Neural progenitor cell (in vitro differentiated cells): ENCODE results near the gene ZNF639.

ENCODE experiments used
- EZH2 ChIP-seq: fragments of 200-600 bp; sonication (generic); IDR thresholded peaks from 2 replicates; pipeline ENCODE4 v1.6.1; 2017; ENCODE audit warnings: antibody characterized with exemption, mild to moderate bottlenecking, moderate library complexity
- EZH2phosphoT487 ChIP-seq: fragments of 200-600 bp; sonication (generic); IDR thresholded peaks from 2 replicates; pipeline ENCODE4 v1.6.1; 2017; ENCODE audit warnings: antibody characterized with exemption
- TF ChIP-seq, protein P1 (sequence below): fragments of 200-600 bp; sonication (generic); IDR thresholded peaks from 2 replicates; pipeline ENCODE4 v1.5.1; 2017; ENCODE audit warnings: antibody characterized with exemption, mild to moderate bottlenecking

DNA sequence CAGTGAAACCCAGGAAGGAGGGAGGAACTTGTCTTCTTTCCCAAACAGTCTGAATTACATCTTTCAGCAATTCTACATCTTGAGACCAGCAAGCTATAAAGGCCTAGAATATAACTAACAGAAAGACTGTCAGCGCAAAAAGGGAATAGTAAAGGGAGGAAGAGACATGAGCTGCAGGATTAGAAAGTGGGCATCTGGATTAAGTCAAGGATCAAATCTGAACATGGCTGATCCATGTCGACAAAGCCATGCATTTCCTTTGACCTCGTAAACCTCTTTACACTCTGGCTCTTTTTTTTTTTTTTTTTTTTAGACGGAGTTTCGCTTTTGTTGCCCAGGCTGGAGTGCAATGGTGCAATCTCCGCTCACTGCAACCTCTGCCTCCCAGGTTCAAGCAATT lies 36.5 kb upstream of the ZNF639 start:
- TF ChIP-seq, protein P1, sequence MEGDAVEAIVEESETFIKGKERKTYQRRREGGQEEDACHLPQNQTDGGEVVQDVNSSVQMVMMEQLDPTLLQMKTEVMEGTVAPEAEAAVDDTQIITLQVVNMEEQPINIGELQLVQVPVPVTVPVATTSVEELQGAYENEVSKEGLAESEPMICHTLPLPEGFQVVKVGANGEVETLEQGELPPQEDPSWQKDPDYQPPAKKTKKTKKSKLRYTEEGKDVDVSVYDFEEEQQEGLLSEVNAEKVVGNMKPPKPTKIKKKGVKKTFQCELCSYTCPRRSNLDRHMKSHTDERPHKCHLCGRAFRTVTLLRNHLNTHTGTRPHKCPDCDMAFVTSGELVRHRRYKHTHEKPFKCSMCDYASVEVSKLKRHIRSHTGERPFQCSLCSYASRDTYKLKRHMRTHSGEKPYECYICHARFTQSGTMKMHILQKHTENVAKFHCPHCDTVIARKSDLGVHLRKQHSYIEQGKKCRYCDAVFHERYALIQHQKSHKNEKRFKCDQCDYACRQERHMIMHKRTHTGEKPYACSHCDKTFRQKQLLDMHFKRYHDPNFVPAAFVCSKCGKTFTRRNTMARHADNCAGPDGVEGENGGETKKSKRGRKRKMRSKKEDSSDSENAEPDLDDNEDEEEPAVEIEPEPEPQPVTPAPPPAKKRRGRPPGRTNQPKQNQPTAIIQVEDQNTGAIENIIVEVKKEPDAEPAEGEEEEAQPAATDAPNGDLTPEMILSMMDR: no peak
- TF ChIP-seq EZH2 (no peak), EZH2phosphoT487 (no peak)
